PC-9 (cell line): ENCODE results near the gene JARID2.

Experiments
- CTCF ChIP-seq: fragments of 200-600 bp; sonication (generic); conservative IDR thresholded peaks from 2 replicates; pipeline ENCODE4 v1.6.1; 2017; ENCODE audit warnings: mixed run types, antibody characterized with exemption, mild to moderate bottlenecking, moderate library complexity
- EZH2 ChIP-seq: fragments of 200-600 bp; sonication (generic); IDR thresholded peaks from 2 replicates; pipeline ENCODE4 v1.8.0; 2017; ENCODE audit warnings: antibody characterized with exemption, low read depth

GRCh38 chr6:15509335-15509933 lies 263.6 kb downstream of the JARID2 start:
- TF ChIP-seq CTCF (no peak), EZH2 (no peak)
